SK-N-SH treated with all-trans-retinoic acid at 6 μM for 48 hours (cell line): ENCODE measurements around the gene RAI14.

Source experiments
- ARNTL ChIP-seq: fragments of 450-650 bp; formaldehyde crosslinking; IDR thresholded peaks from 2 replicates; pipeline ENCODE4 v1.5.0; 2020; ENCODE audit warnings: low read depth, mild to moderate bottlenecking, moderate library complexity, borderline replicate concordance
- CSDC2 ChIP-seq: fragments of 250-450 bp; sonication (Bioruptor Pico); IDR thresholded peaks from 2 replicates; pipeline ENCODE4 v1.5.0; 2020; ENCODE audit warnings: mild to moderate bottlenecking, moderate library complexity
- CSRNP3 ChIP-seq: fragments of 250-450 bp; sonication (Bioruptor Pico); IDR thresholded peaks from 2 replicates; pipeline ENCODE4 v1.5.1; 2021; ENCODE audit warnings: mild to moderate bottlenecking, moderate library complexity
- GLIS3 ChIP-seq: fragments of 250-450 bp; sonication (Bioruptor Pico); IDR thresholded peaks from 2 replicates; pipeline ENCODE4 v1.5.0; 2020; ENCODE audit warnings: mild to moderate bottlenecking, moderate library complexity
- ISL1 ChIP-seq: fragments of 250-450 bp; sonication (Bioruptor Pico); IDR thresholded peaks from 2 replicates; pipeline ENCODE4 v2.1.2; 2022; ENCODE audit warnings: mild to moderate bottlenecking, moderate library complexity
- PATZ1 ChIP-seq: fragments of 250-450 bp; sonication (Bioruptor Pico); IDR thresholded peaks from 2 replicates; pipeline ENCODE4 v1.8.0; 2020; ENCODE audit warnings: mild to moderate bottlenecking, moderate library complexity, borderline replicate concordance
- POU6F1 ChIP-seq: fragments of 250-450 bp; sonication (Bioruptor Pico); IDR thresholded peaks from 2 replicates; pipeline ENCODE4 v1.8.0; 2021; ENCODE audit warnings: low read depth, mild to moderate bottlenecking, moderate library complexity, borderline replicate concordance
- RARB ChIP-seq: fragments of 250-450 bp; sonication (Bioruptor Pico); IDR thresholded peaks from 2 replicates; pipeline ENCODE4 v1.8.0; 2021; ENCODE audit warnings: mild to moderate bottlenecking, moderate library complexity
- TOX ChIP-seq: fragments of 250-450 bp; sonication (Bioruptor Pico); IDR thresholded peaks from 2 replicates; pipeline ENCODE4 v1.8.0; 2021; ENCODE audit warnings: mild to moderate bottlenecking, moderate library complexity, borderline replicate concordance
- TSHZ2 ChIP-seq: fragments of 250-450 bp; sonication (Bioruptor Pico); IDR thresholded peaks from 2 replicates; pipeline ENCODE4 v1.5.0; 2020; ENCODE audit warnings: mild to moderate bottlenecking, moderate library complexity
- ZFP3 ChIP-seq: fragments of 250-450 bp; sonication (Bioruptor Pico); IDR thresholded peaks from 2 replicates; pipeline ENCODE4 v1.5.0; 2020; ENCODE audit warnings: mild to moderate bottlenecking, moderate library complexity

GRCh38 chr5:34790069-34790468 lies 133.9 kb downstream of the RAI14 start:
- TF ChIP-seq TSHZ2 (no peak), CSDC2 (no peak), ARNTL (CRISPR knock-in tag) (no peak), ISL1 (CRISPR knock-in tag) (no peak), RARB (CRISPR knock-in tag) (no peak), GLIS3 (no peak), PATZ1 (CRISPR knock-in tag) (no peak), ZFP3 (CRISPR knock-in tag) (no peak), POU6F1 (no peak), TOX (no peak), CSRNP3 (no peak)
